Mammary epithelial cell (primary cell): ENCODE results near the gene OR1N2.
"Not testable (repeated sequence)": the region's sequence is repeated elsewhere in the genome, so short reads cannot be mapped to it uniquely, and the experiment has no call there.

Source experiments
- EZH2 ChIP-seq: IDR thresholded peaks from 2 replicates; pipeline ENCODE4 v1.6.1; 2012; ENCODE audit warnings: low read length, inconsistent platforms, borderline replicate concordance
- TF ChIP-seq, protein P1 (sequence below), 2 donors: IDR thresholded peaks in 1 of 2; conservative IDR thresholded peaks in 1 of 2; 2 replicates each; pipeline ENCODE4 v1.5.1; 2011 to 2012; ENCODE audit warnings: inconsistent platforms in 2 of 2, low read length in 2 of 2, mild to moderate bottlenecking in 2 of 2, control low read depth in 1 of 2, low read depth in 1 of 2; ENCODE audit not compliant: insufficient read depth in 1 of 2; ENCODE audit errors: extremely low read depth in 1 of 2

DNA sequence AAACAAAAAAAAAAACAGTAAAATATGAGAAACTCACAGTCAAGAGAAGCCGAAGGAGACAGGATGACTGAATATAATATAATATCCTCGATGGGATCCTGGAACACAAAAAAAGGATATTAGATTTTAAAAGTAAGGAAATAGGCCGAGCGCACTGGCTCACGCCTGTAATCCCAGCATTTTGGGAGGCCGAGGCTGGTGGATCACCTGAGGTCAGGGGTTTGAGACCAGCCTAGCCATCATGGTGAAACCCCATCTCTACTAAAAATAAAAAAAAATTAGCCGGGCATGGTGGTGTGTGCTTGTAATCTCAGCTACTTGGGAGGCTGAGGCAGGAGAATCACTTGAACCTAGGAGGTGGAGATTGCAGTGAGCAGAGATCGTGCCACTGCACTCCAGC, 30.4 kb downstream of the OR1N2 start, which contains the start of gene OR1L8:
- TF ChIP-seq, protein P1, sequence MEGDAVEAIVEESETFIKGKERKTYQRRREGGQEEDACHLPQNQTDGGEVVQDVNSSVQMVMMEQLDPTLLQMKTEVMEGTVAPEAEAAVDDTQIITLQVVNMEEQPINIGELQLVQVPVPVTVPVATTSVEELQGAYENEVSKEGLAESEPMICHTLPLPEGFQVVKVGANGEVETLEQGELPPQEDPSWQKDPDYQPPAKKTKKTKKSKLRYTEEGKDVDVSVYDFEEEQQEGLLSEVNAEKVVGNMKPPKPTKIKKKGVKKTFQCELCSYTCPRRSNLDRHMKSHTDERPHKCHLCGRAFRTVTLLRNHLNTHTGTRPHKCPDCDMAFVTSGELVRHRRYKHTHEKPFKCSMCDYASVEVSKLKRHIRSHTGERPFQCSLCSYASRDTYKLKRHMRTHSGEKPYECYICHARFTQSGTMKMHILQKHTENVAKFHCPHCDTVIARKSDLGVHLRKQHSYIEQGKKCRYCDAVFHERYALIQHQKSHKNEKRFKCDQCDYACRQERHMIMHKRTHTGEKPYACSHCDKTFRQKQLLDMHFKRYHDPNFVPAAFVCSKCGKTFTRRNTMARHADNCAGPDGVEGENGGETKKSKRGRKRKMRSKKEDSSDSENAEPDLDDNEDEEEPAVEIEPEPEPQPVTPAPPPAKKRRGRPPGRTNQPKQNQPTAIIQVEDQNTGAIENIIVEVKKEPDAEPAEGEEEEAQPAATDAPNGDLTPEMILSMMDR (conservative IDR thresholded peaks at IDR 0.05 in 1 of 2, IDR thresholded peaks at IDR 0.05 in 1 of 2; ENCODE audit: extremely low read depth in 1 of 2, insufficient read depth in 1 of 2, low read depth in 1 of 2, low read length in 2 of 2) = not testable (repeated sequence)
- TF ChIP-seq EZH2 = not testable (repeated sequence)
